CD4-positive, alpha-beta T cell (primary cell): ENCODE data around the gene PCDH9. TPM values are rescaled to one million over a fixed set of nuclear protein-coding genes. Genes with fewer than 3 reads are reported as not detected.

Source experiments
- ATAC-seq: fragments of 200-7000 bp; cut with Tn5 transposase; one replicate; pipeline ENCODE4 v1.10.0; 2022; ENCODE audit warnings: mild to moderate bottlenecking; ENCODE audit not compliant: poor library complexity
- CTCF ChIA-PET: fragments of 350-600 bp; sonication (Branson Sonifier 250); formaldehyde crosslinking; loops from one replicate; lab custom pipeline; 2021; ENCODE audit warnings: antibody characterized with exemption, inconsistent platforms; lab: Charles Lee
- POLR2A ChIA-PET: fragments of 350-600 bp; sonication (Branson Sonifier 250); formaldehyde crosslinking; loops from one replicate; lab custom pipeline; 2021; ENCODE audit warnings: antibody characterized with exemption, inconsistent platforms; lab: Charles Lee
- DNase-seq, 14 experiments: peaks; one replicate each; pipeline ENCODE4 v3.0.0-alpha.2; 2013 to 2020; ENCODE audit warnings: mixed read lengths in 2 of 14
- H3K27ac ChIP-seq, 2 donors: one replicate each; pipeline versions ENCODE4 v1.5.1 to v1.7.0; 2013; ENCODE audit warnings: low read length in 2 of 2, low read depth in 1 of 2, mild to moderate bottlenecking in 1 of 2
- H3K27me3 ChIP-seq, 2 experiments: 1 replicate in 1 of 2; 2 replicates in 1 of 2; pipeline versions ENCODE4 v1.6.1 to v1.7.0; 2013; ENCODE audit warnings: low read length in 2 of 2, control low read depth in 1 of 2, mild to moderate bottlenecking in 1 of 2, moderate library complexity in 1 of 2; ENCODE audit not compliant: insufficient read depth in 2 of 2, control insufficient read depth in 1 of 2
- H3K36me3 ChIP-seq: one replicate; pipeline ENCODE4 v1.6.1; 2013; ENCODE audit warnings: low read length, control low read depth; ENCODE audit not compliant: insufficient read depth
- H3K4me1 ChIP-seq: one replicate; pipeline ENCODE4 v1.6.1; 2013; ENCODE audit warnings: low read length, control low read depth; ENCODE audit not compliant: insufficient read depth
- H3K4me3 ChIP-seq: one replicate; pipeline ENCODE4 v1.5.1; 2013; ENCODE audit warnings: mild to moderate bottlenecking, low read length, moderate library complexity
- H3K9me3 ChIP-seq, 2 experiments: 1 replicate in 1 of 2; 2 replicates in 1 of 2; pipeline versions ENCODE4 v1.6.1 to v1.7.0; 2013; ENCODE audit warnings: low read length in 2 of 2, mild to moderate bottlenecking in 2 of 2, control low read depth in 1 of 2, moderate library complexity in 1 of 2; ENCODE audit not compliant: control insufficient read depth in 1 of 2, insufficient read depth in 1 of 2
- H3K27ac Mint-ChIP-seq: one replicate; pipeline ENCODE4 v1.8.0; 2020; ENCODE audit warnings: mixed read lengths
- H3K27me3 Mint-ChIP-seq: one replicate; pipeline ENCODE4 v1.8.0; 2021; ENCODE audit warnings: mixed read lengths
- H3K36me3 Mint-ChIP-seq: one replicate; pipeline ENCODE4 v1.8.0; 2021; ENCODE audit warnings: low read depth, mixed read lengths
- H3K4me1 Mint-ChIP-seq: one replicate; pipeline ENCODE4 v1.8.0; 2021; ENCODE audit warnings: low read depth, mixed read lengths
- H3K4me3 Mint-ChIP-seq: one replicate; pipeline ENCODE4 v1.8.0; 2020; ENCODE audit warnings: mild to moderate bottlenecking, mixed read lengths
- H3K9me3 Mint-ChIP-seq: one replicate; pipeline ENCODE4 v1.8.0; 2020; ENCODE audit warnings: mixed read lengths
- CTCF ChIP-seq: fragments of 200-600 bp; IDR thresholded peaks from one replicate; pipeline ENCODE4 v1.8.0; 2022; ENCODE audit warnings: antibody characterized with exemption, mild to moderate bottlenecking
- intact Hi-C, 2 experiments: fragments of 100-400 bp; cut with DNase I in 1 of 2; cut with micrococcal nuclease in 1 of 2; formaldehyde crosslinking; loops; one replicate each; pipeline versions ENCODE4 v1.15.1 to v1.9.0; 2023 to 2025; cut with DNase I, micrococcal nuclease
- total RNA-seq, 174 experiments: library from RNA in 2 of 174; stranded (reverse) in 2 of 174; gene quantifications; one replicate each; pipeline ENCODE4 v1.2.3 and lab custom pipeline; 2021 to 2026

PCDH9 gene
- total RNA-seq, 2 experiments from 2014 or later, result 0.08 to 0.19 TPM

- no peak for DNase-seq
- Histone ChIP-seq H3K9me3 (peaks cover 0 to 2% of the 10 kb centered on the region in 2 experiments), H3K4me3 (no peak overlapping the region), H3K36me3 (no peaks in the 10 kb centered on the region), H3K27me3 (no peaks in the 10 kb centered on the region), H3K27ac (no peak overlapping the region), H3K4me1 (no peaks in the 10 kb centered on the region)
- H3K4me3 Mint-ChIP-seq, result no peak overlapping the region
- H3K4me1 Mint-ChIP-seq, result no peaks in the 10 kb centered on the region
- no peak for ATAC-seq
- H3K27ac Mint-ChIP-seq, result no peak overlapping the region
- ChIA-PET POLR2A (no interaction called here), CTCF (no interaction called here)
- intact Hi-C loops, result no loop called here
- H3K9me3 Mint-ChIP-seq, result no peaks in the 10 kb centered on the region
- no peaks in the 10 kb centered on the region for H3K36me3 Mint-ChIP-seq
- TF ChIP-seq CTCF, result no peak
- no peaks in the 10 kb centered on the region for H3K27me3 Mint-ChIP-seq
Observed at GRCh38 chr13:66680031-66680430, 550.1 kb downstream of the PCDH9 start.

GRCh38 chr13:66675620-66676019 is 554.5 kb downstream of the PCDH9 start:
- H3K9me3 ChIP-seq, result peaks cover 0 to 4% of the 10 kb centered on the region in 2 experiments
- POLR2A ChIA-PET, result no interaction called here
- H3K27ac ChIP-seq, result no peak overlapping the region
- CTCF ChIA-PET, result no interaction called here
- Mint-ChIP-seq H3K9me3 (peaks cover 8% of the 10 kb centered on the region), H3K4me3 (no peak overlapping the region), H3K27me3 (no peaks in the 10 kb centered on the region), H3K27ac (no peak overlapping the region), H3K36me3 (no peaks in the 10 kb centered on the region), H3K4me1 (no peaks in the 10 kb centered on the region)
- H3K36me3 ChIP-seq, result no peaks in the 10 kb centered on the region
- no peaks in the 10 kb centered on the region for H3K4me1 ChIP-seq
- no peak for TF ChIP-seq CTCF
- DNase-seq (no peak), ATAC-seq (no peak)
- no peak overlapping the region for H3K4me3 ChIP-seq
- H3K27me3 ChIP-seq, result no peaks in the 10 kb centered on the region
- intact Hi-C loops, result no loop called here

- no peaks in the 10 kb centered on the region for H3K36me3 ChIP-seq
- Mint-ChIP-seq H3K27me3 (no peaks in the 10 kb centered on the region), H3K27ac (no peak overlapping the region), H3K4me1 (no peaks in the 10 kb centered on the region), H3K36me3 (no peaks in the 10 kb centered on the region), H3K4me3 (no peak overlapping the region), H3K9me3 (peaks cover 8% of the 10 kb centered on the region)
- ChIA-PET CTCF (no interaction called here), POLR2A (no interaction called here)
- H3K9me3 ChIP-seq, result peaks cover 0 to 4% of the 10 kb centered on the region in 2 experiments
- TF ChIP-seq CTCF, result no peak
- no peak overlapping the region for H3K27ac ChIP-seq
- ATAC-seq (no peak), DNase-seq (no peak)
- no peaks in the 10 kb centered on the region for H3K4me1 ChIP-seq
- intact Hi-C loops, result no loop called here
- no peaks in the 10 kb centered on the region for H3K27me3 ChIP-seq
- no peak overlapping the region for H3K4me3 ChIP-seq
Observed at GRCh38 chr13:66673401-66673800, 556.7 kb downstream of the PCDH9 start.
